Lung microvascular endothelial cell (primary cell): ENCODE data around the gene PGBD5. TPM values are rescaled to one million over a fixed set of nuclear protein-coding genes. Genes with fewer than 3 reads are reported as not detected.

Experiments used
- DNase-seq, 2 donors: peaks; one replicate each; pipeline versions ENCODE4 v3.0.0 to v3.0.0-alpha.2; 2010; ENCODE audit warnings: low read depth in 2 of 2
- total RNA-seq: library from RNA; depleted of rRNA; stranded (reverse); fragments of >200 nt; gene quantifications from 2 replicates; pipeline ENCODE4 v1.2.1, GENCODE V29; 2014

PGBD5 gene
- total RNA-seq, 1 donor from 2014 or later: 0.60 TPM

DNA sequence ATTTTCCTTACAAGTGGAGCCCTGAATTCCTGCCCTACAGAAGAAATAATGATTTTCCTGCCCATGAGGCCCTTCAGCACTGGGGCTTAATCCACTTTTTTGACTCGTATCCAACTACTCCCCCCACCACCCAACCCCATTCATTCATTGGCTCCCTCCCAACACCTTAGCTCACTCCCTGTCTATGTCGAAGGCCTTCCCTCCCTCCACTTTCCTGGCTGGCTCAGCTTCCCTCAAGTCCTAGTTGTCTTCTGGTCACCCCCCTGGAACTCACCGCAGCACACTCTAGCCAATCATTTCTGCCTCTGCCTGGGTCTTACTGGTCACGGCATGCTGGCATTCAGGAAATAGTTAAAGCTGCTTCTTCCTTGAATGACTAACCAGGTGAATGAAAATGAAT is 118.9 kb downstream of the PGBD5 start:
- peak in 1 of 2 donors; percentile 14 for DNase-seq

DNA sequence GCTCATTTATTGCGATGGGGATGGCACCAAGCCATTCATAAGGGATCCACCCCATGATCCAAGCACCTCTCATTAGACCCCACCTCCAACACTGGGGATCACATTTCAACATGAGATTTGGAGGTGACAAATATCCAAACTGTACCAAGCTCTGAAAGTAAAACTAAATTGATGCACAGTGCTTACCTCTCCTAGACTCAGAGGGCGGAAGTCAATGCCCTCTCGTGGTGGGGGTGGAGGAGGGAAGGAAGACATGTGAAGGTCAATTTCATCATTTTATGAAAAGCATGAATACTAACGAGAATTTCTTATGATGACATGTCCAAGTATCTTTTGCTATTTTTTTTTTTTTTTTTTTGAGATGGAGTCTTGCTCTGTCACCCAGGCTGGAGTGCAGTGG is 120.0 kb downstream of the PGBD5 start:
- no peak for DNase-seq

- DNase-seq: peak; percentile 48 to 80
These were observed 122.3 kb downstream of the PGBD5 start for GRCh38 chr1:230303822-230304221.

DNA sequence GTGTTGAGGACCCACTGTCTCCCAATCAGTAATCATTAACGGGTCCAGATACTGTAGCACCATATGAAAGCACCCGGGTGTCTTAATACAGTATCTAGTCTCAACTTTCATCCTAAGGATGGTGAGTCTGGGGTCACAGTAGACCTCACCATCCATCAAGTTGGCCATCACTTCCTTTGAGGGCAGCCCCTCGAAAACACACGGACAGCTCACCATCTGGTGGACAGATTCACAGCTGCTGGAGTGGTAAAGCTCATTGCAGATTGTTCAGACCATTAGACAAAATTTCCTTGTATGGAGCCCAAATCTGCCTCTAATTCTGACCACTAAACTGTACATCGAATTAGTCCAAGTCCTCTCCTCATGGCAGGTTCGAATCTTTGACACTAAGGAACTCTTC is 123.1 kb downstream of the PGBD5 start:
- peak in 1 of 2 donors; percentile 32 for DNase-seq

DNA sequence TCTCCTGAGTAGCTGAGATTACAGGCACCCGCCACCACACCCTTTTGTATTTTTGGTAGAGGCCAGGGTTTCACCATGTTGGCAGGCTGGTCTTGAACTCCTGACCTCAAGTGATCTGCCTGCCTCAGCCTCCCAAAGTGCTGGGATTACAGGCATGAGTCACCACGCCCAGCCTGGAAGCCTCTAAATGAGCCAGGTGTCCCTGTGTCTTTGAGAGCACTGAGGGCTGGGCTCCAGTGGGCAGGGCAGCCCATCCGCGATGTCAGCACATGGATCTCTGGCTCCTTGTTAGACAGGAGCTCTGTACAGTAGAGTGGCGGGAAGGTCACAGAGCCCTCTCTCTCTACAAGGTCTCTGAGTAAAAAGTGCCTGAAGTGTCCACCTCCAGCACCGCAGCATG is 124.3 kb downstream of the PGBD5 start:
- DNase-seq: no peak

GRCh38 chr1:230301322-230301721 is 124.8 kb downstream of the PGBD5 start:
- peak in 1 of 2 donors; percentile 58 for DNase-seq

DNA sequence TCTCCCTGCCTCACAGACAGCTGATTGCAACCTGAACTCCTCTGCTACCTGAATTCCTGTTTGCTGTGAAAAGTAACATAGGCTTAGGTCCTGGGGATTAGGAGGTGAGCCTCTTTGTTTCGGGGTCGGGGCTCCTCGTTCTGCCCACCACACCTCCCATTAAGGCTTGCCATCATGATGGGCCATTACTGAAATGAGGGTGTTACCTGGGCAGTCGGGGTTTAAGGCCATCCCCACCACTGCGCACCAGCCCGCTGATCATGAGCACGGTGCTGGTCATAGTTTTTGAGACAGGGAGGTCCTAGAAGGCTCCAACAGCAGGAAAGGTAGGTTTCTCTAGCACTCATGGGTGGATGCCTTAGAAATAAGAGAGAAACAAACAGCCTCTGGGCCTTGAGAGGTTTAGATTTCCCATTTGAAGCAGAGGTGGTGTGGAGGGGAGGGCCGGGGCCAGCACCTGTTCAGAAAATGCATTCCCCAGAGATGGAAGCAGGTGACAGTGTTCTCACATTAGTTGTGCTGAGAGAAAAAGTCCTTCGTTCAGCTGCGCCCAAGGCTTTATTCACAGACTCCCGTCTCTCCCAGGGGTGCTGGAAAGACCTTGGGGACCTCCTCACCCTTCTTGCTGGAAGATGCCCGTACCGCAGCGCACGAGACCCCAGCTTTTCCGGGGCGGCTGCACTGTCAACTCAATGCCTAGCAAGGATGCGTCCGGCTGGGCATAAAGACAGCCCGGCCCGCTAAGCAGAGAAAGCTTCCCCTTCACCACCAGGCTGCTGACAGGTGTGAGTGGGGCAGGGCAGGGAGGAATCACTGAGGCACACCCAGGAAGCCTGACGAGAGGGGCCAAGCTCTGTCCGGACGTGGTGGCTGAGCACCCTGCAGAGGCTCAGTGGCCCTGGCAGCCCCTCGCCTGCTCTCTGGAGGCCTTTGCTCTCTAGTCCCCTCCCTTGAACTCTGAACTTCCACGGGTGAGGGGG is 125.5 kb downstream of the PGBD5 start:
- no peak for DNase-seq

- DNase-seq: no peak
These were observed 126.7 kb downstream of the PGBD5 start for GRCh38 chr1:230299191-230300006.

DNA sequence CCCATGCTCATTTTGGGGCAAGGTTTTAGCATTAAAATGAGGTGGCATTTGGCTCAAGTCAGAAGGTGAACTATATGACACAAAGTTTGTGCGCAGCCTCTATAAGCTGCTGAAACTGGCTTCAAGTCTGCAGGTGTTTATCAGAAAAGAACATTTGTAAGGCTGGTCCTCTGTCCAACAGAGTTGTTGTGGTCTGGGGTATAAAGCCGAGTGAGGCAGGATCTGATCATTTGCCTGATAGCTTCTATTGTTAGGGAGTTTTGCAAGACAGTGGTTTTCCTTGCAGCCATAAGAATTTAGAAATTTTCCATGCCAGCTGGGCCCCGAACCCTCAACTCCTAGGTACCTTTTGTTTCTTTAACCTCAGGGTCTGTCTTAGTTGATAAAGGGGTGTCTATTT is 130.8 kb downstream of the PGBD5 start:
- no peak for DNase-seq

DNA sequence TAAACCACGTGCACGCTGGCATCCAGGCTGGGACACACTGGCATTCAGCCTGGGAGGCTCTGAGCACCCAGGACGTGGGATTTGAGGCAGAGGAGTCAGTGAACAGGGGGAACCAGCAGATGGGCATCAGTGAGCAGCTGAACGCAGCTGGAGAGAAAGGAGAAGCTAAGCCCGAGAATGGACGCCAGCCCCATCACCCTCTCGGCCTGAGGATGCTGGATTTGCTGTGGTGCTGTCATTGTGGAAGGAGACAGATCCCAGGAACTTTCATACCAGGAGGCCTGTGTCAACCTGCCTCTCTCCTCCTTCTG is 132.8 kb downstream of the PGBD5 start:
- DNase-seq: no peak

DNA sequence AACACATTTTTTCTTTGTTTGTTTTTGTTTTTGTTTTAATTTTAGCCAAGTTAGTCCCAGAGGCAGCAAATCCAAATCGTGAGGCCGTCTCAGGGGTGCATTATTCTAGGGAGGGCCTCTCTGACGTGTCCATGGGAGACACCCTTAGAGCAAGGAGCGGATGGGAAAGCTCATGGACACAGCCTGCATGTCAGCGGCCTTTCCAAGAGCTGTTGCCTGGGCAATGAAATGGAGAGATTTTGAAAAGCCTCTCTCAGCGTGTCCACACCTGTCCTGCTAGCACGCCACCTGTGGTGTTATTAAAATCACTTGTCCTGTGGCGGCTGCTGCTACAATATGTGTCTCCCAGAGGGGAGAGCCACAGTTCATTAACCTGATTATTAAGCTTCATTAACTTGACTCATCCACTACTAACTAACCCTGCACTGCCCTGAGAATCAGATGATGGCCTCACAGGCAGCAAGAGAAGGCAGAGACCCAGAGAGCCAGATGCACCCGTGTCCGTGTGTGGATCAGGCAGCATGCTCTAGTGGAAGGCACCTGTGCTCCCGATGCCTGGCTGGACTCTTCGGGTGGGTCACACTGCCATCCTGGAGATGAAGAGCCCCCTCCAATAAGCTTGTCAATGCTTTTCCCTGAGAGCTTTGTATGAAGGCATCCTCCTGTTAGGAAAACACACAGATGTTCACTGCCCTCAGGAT is 133.3 kb downstream of the PGBD5 start:
- no peak for DNase-seq

DNA sequence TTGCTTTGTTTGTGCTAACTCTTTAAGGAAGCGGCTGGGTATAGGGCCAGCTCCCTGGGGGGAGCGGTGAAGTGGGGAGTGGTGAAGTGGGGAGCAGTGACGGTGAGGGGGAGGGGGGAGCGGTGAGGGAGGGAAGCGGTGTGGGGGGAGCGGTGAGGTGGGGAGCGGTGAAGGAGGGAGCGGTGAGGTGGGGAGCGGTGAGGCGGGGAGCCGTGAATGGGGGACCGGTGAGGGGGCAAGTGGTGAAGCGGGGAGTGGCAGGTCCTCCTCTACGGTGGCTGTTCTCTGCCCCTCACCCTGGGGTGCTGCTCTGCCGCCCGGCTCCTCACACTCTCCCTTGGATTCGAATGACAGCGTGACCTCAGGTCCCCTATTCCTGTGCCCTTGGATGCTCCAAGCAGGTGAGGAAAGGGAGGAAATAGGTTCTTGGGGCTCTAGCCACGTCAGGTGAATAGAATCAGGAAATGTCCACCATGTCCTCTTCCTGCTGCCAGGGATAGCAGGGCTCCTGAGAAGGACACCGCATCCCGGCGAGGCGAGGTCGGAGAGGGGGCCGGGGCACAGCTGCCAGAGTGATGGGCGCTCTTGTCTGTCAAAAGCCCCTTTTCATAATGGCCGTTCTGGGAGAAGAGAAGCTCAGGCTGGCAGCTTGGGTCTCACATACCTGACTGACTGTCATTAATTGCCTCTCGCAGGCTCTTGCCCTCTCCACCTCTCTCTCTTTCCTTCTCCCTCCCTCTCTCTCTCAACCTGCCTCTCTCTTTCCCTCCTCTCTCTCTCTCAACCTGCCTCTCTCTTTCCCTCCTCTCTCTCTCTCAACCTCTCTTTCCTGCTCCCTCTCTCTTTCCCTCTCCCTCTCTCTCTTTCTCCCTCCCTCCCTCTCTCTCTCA is 134.2 kb downstream of the PGBD5 start:
- DNase-seq: no peak

DNA sequence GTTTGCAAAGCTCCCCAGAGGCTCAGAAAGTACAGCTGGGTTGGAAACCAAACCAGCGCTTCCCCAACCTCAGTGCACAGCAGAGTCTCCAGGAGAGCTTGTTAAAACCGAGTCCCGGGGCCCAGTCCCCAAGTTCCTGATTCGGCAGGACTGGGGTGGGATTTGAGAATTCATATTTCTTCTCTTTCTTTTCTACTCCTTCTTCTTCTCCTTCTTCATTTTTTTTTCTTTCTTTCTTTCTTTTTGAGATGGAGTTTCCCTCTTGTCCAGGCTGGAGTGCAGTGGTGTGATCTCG is 136.8 kb downstream of the PGBD5 start:
- no peak for DNase-seq

GRCh38 chr1:230288641-230289349 is 137.3 kb downstream of the PGBD5 start:
- no peak for DNase-seq

DNA sequence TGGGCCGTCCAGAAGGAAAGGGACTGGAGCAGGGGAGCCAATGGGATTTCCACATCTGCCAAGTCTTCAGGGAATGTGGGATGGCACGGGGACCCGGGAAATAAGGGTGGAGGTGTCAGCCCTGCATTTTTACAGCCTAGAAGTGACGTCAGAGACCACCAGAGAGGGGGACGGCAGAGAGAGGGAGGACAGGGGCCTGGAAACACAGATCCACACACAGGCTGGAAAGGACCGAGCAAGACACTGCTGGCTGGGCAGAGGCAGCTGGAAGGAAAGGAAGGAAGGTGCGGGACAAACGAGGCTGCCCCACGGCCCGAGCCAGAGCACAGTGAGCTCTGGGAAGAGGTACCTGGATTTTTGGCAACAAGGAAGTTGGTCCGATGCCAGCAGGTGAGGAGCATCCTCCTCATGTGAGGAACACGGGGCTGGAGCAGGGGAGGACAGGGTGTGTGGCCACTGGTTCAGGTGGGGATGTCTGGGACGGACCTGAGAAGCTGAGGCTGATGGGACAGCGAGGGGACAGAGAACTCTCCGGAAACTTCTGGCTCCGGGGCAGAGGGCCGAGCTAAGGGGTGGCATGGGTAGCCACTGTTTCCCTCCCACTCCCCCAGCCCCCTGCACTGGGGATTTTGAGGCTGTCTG is 138.3 kb downstream of the PGBD5 start:
- DNase-seq: no peak

- DNase-seq: no peak
These were observed 139.3 kb downstream of the PGBD5 start for GRCh38 chr1:230286890-230287269.

DNA sequence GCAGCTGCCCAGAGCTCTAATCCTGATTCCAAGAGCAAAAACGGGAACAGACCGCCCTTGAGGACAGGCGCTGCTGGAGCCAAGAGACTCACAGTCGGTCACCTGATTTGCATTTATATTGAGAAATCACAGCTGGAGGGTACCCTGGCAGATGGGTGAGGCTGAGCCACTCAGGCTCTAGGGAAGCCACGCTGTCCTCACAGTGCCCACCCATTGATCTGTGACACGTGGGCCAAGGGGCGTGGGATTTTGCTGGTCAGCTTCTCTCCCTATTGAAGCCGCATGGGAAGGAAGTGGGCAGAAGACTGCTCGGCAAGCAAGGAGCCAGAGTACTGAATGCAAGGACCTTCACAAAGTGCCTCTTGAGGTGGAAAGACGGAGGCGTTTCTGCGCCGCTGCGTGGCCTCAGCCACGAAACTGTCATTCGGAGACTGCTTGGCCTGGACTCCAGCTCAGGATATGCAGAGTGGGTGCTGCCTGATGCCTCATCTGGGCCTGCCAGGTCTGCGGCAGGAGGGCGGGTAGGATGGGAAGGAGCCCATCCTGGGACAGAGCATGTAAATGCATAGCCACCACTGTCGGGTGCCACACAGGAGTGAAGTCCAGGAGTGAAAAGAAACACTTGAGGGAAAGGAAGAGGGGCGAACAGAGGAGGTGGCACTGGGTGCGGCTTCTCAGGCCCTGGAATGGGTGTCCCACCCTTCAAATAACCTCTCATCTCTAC is 139.8 kb downstream of the PGBD5 start:
- DNase-seq: no peak

DNA sequence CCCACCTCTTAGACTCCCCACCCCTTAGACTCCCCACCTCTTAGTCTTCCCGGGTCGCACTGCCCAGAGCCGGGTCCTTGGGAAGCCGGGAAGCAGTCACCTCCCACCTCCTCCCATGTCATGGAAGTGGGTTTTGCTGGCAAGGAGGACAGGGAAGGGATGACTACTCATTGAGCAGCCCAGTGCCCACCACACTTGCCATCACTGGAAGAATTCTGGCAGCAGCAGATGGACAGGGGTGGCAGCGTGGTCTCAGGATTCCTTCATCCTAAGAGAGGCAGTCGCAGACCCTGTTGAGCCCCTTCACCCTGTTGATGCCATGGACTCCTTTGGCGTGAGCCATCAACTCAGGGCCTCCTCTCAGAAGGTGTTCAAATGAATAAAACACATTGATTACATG is 140.8 kb downstream of the PGBD5 start:
- DNase-seq: no peak

GRCh38 chr1:230284891-230285290 is 141.2 kb downstream of the PGBD5 start:
- DNase-seq: no peak
